Cardiac septum (tissue), 1 donor: Measurements from ENCODE around the gene WNT3A. TPM values are rescaled to one million over a fixed set of nuclear protein-coding genes. Genes with fewer than 3 reads are reported as not detected.

Source experiments
- DNase-seq: peaks from one replicate; pipeline ENCODE4 v3.0.0-alpha.2; 2020; ENCODE audit warnings: low spot score
- intact Hi-C: fragments of 100-400 bp; cut with DNase I; formaldehyde crosslinking; loops from one replicate; pipeline ENCODE4 v1.14.0; 2022
- total RNA-seq: library from RNA; stranded (reverse); fragmentation: NEBNext Ultra II Directional; extraction: Animal tissue kit (Norgen Biotek cat#: 25700); gene quantifications from one replicate; pipeline ENCODE4 v1.2.1, GENCODE V29; 2021
- donor health status: DM: no; HTN: no; CAD: no.

The WNT3A gene
- total RNA-seq, 1 donor from 2014 or later, result not detected

- DNase-seq, result peak; percentile 63
- intact Hi-C loops, result no loop called here
Measured at GRCh38 chr1:228076796-228077430, 70.1 kb downstream of the WNT3A start.

- intact Hi-C loops, result no loop called here
- DNase-seq, result no peak
Measured at GRCh38 chr1:228077565-228078330, 71.0 kb downstream of the WNT3A start.

- no peak for DNase-seq
- intact Hi-C loops, result no loop called here
Measured at GRCh38 chr1:228079013-228079412, 72.2 kb downstream of the WNT3A start.

GRCh38 chr1:228079601-228080263, 72.9 kb downstream of the WNT3A start:
- intact Hi-C loops, result loop anchor here (5.0 kb wide), 2 partner anchors 342 to 378 kb away; partner anchors contain the start of genes JMJD4 and SNAP47
- peak; percentile 53 for DNase-seq

GRCh38 chr1:228081144-228081543, 74.3 kb downstream of the WNT3A start:
- intact Hi-C loops, result loop anchor here (5.0 kb wide), 2 partner anchors 344 to 376 kb away; partner anchors contain the start of genes JMJD4 and SNAP47
- DNase-seq, result no peak

- DNase-seq, result no peak
- intact Hi-C loops, result loop anchor here (2.0 to 5.0 kb wide), 5 partner anchors 27 to 376 kb away; partner anchors contain the start of genes GUK1, JMJD4, MRPL55 and SNAP47
Measured at GRCh38 chr1:228081578-228082213, 74.9 kb downstream of the WNT3A start.

- intact Hi-C loops, result loop anchor here (2.0 to 5.0 kb wide), 5 partner anchors 26 to 375 kb away; partner anchors contain the start of genes GUK1, JMJD4, MRPL55 and SNAP47
- DNase-seq, result peak; percentile 97
Measured at GRCh38 chr1:228082214-228082917, 75.6 kb downstream of the WNT3A start, which contains the start of gene ARF1. TSS of gene ARF1 (plus strand) at chr1:228082708. CDS start at chr1:228097115, 14,407 bp downstream.

GRCh38 chr1:228082918-228083870, 76.4 kb downstream of the WNT3A start:
- intact Hi-C loops, result loop anchor here (2.0 to 5.0 kb wide), 5 partner anchors 26 to 374 kb away; partner anchors contain the start of genes GUK1, JMJD4, MRPL55 and SNAP47
- DNase-seq, result no peak

- intact Hi-C loops, result loop anchor here (2.0 to 5.0 kb wide), 5 partner anchors 25 to 373 kb away; partner anchors contain the start of genes GUK1, JMJD4, MRPL55 and SNAP47
Measured at GRCh38 chr1:228083871-228084278, 77.1 kb downstream of the WNT3A start.

GRCh38 chr1:228084325-228084724, 77.5 kb downstream of the WNT3A start:
- no peak for DNase-seq
- intact Hi-C loops, result loop anchor here (5.0 kb wide), 2 partner anchors 347 to 373 kb away; partner anchors contain the start of genes JMJD4 and SNAP47

More at GRCh38 chr1:228083871-228084278, 77.1 kb downstream of the WNT3A start:
- DNase-seq, result no peak

GRCh38 chr1:228084797-228085196, 78.0 kb downstream of the WNT3A start:
- intact Hi-C loops, result loop anchor here (5.0 kb wide), 2 partner anchors 347 to 373 kb away; partner anchors contain the start of genes JMJD4 and SNAP47
- no peak for DNase-seq

- DNase-seq, result no peak
- intact Hi-C loops, result no loop called here
Measured at GRCh38 chr1:228085287-228085951, 78.6 kb downstream of the WNT3A start.

GRCh38 chr1:228087771-228088251, 81.0 kb downstream of the WNT3A start:
- no peak for DNase-seq
- intact Hi-C loops, result no loop called here

- intact Hi-C loops, result no loop called here
- peak; percentile 71 for DNase-seq
Measured at GRCh38 chr1:228088586-228089498, 82.0 kb downstream of the WNT3A start.

- intact Hi-C loops, result no loop called here
- DNase-seq, result peak; percentile 69
Measured at GRCh38 chr1:228089519-228090380, 83.0 kb downstream of the WNT3A start.
